NT2/D1 (cell line): Measurements from ENCODE around the gene SPOPL.

Experiments used
- SUZ12 ChIP-seq: IDR thresholded peaks from 2 replicates; pipeline ENCODE4 v1.6.1; 2011; ENCODE audit not compliant: insufficient read length, insufficient read depth; ENCODE audit errors: extremely low read depth
- ZNF274 ChIP-seq: IDR thresholded peaks from 2 replicates; pipeline ENCODE4 v1.6.1; 2011; ENCODE audit warnings: mild to moderate bottlenecking, low read depth, low read length

DNA sequence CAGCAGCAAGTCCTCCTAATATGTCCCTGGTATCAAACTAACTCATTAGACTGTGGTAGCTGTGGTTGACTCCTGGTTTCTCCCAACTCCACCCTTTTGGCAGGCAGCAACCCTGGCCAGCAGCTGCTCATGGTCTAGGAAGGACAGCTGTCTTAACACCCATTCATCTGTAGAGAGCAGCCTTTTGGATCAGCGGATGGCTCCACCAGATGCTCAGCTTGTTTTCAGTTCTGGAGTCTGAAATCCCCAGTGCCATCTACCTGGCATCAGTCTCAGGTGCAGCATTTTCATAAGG, 100.5 kb downstream of the SPOPL start:
- TF ChIP-seq SUZ12: no peak
- TF ChIP-seq ZNF274: no peak
